GM21529 (cell line): ENCODE data around the gene RUVBL2.
"Not testable (repeated sequence)": the region's sequence is repeated elsewhere in the genome, so short reads cannot be mapped to it uniquely, and the experiment has no call there.

Experiments used
- ATAC-seq: cut with Tn5 transposase; IDR thresholded peaks from one replicate; pipeline ENCODE4 v1.9.1; 2021; ENCODE audit not compliant: unreplicated experiment

Gene RUVBL2

GRCh38 chr19:49016067-49016839, 22.6 kb downstream of the RUVBL2 start:
- no peak for ATAC-seq

GRCh38 chr19:49017041-49017665, 23.5 kb downstream of the RUVBL2 start, which contains the start of gene LHB:
TSS of gene LHB (minus strand) at chr19:49017091. CDS start at chr19:49017081, 10 bp downstream.
- ATAC-seq, result no peak

- no peak for ATAC-seq
Measured at GRCh38 chr19:49017666-49018351, 24.1 kb downstream of the RUVBL2 start.

- ATAC-seq, result not testable (repeated sequence)
Measured at GRCh38 chr19:49018388-49019241, 24.9 kb downstream of the RUVBL2 start.

- ATAC-seq, result no peak
Measured at GRCh38 chr19:49019242-49019932, 25.7 kb downstream of the RUVBL2 start.

GRCh38 chr19:49020342-49020741, 26.7 kb downstream of the RUVBL2 start:
- ATAC-seq, result no peak

- ATAC-seq, result no peak
Measured at GRCh38 chr19:49020931-49021895, 27.5 kb downstream of the RUVBL2 start.

GRCh38 chr19:49022116-49022515, 28.4 kb downstream of the RUVBL2 start:
- no peak for ATAC-seq

- not testable (repeated sequence) for ATAC-seq
Measured at GRCh38 chr19:49024233-49024632, 30.5 kb downstream of the RUVBL2 start, which contains the start of gene CGB3. TSS of gene CGB3 (minus strand) at chr19:49024333. CDS start at chr19:49023971, 362 bp downstream.

GRCh38 chr19:49025088-49025487, 31.4 kb downstream of the RUVBL2 start:
- not testable (repeated sequence) for ATAC-seq

GRCh38 chr19:49025599-49025998, 31.9 kb downstream of the RUVBL2 start:
- ATAC-seq, result not testable (repeated sequence)

GRCh38 chr19:49028686-49029085, 35.0 kb downstream of the RUVBL2 start:
- ATAC-seq, result not testable (repeated sequence)

- not testable (repeated sequence) for ATAC-seq
Measured at GRCh38 chr19:49029749-49030148, 36.1 kb downstream of the RUVBL2 start.

GRCh38 chr19:49030323-49030722, 36.6 kb downstream of the RUVBL2 start:
- not testable (repeated sequence) for ATAC-seq

GRCh38 chr19:49031642-49032301, 38.1 kb downstream of the RUVBL2 start, which contains the start of gene CGB2:
TSS of gene CGB2 (plus strand) at chr19:49031890. CDS start at chr19:49032096, 206 bp downstream.
- ATAC-seq, result not testable (repeated sequence)

- not testable (repeated sequence) for ATAC-seq
Measured at GRCh38 chr19:49036815-49037214, 43.1 kb downstream of the RUVBL2 start, which contains the start of gene CGB1. TSS of gene CGB1 (minus strand) at chr19:49036895. CDS start at chr19:49036711, 184 bp downstream.

- not testable (repeated sequence) for ATAC-seq
Measured at GRCh38 chr19:49038111-49038510, 44.4 kb downstream of the RUVBL2 start.
